Suprapubic skin (tissue), 4 donors: ENCODE results near the gene ENO4. TPM values are rescaled to one million over a fixed set of nuclear protein-coding genes. Genes with fewer than 3 reads are reported as not detected.

Experiments used
- DNase-seq, 2 donors: peaks; one replicate each; pipeline ENCODE4 v3.0.0-alpha.2; 2019; ENCODE audit warnings: low spot score in 2 of 2
- H3K27ac ChIP-seq: fragments of 200-600 bp; sonication (generic); one replicate; pipeline ENCODE4 v1.5.1; 2019
- H3K27me3 ChIP-seq: fragments of 200-600 bp; sonication (generic); one replicate; pipeline ENCODE4 v1.5.1; 2019
- H3K36me3 ChIP-seq: fragments of 200-600 bp; sonication (generic); one replicate; pipeline ENCODE4 v1.5.1; 2019
- H3K4me1 ChIP-seq: fragments of 200-600 bp; sonication (generic); one replicate; pipeline ENCODE4 v1.5.1; 2019
- H3K4me3 ChIP-seq: fragments of 200-600 bp; sonication (generic); one replicate; pipeline ENCODE4 v1.5.1; 2019; ENCODE audit warnings: mild to moderate bottlenecking
- H3K9me3 ChIP-seq: fragments of 200-600 bp; sonication (generic); one replicate; pipeline ENCODE4 v1.5.1; 2019
- CTCF ChIP-seq, 2 donors: fragments of 200-600 bp in 1 of 2; fragments of 450-650 bp in 1 of 2; sonication (generic) in 1 of 2; IDR thresholded peaks; one replicate each; pipeline ENCODE4 v1.5.1; 2016 to 2019; ENCODE audit warnings: antibody characterized with exemption in 2 of 2, mild to moderate bottlenecking in 1 of 2, moderate library complexity in 1 of 2
- EP300 ChIP-seq: sonication (generic); formaldehyde crosslinking; IDR thresholded peaks from one replicate; pipeline ENCODE4 v1.6.1; 2017; ENCODE audit warnings: antibody characterized with exemption
- POLR2A ChIP-seq, 2 donors: fragments of 450-650 bp; IDR thresholded peaks; one replicate each; pipeline ENCODE4 v1.6.1; 2017; ENCODE audit warnings: antibody characterized with exemption in 2 of 2, mild to moderate bottlenecking in 2 of 2, moderate library complexity in 2 of 2
- POLR2AphosphoS5 ChIP-seq, 3 donors: sonication (generic); formaldehyde crosslinking; IDR thresholded peaks; one replicate each; pipeline ENCODE4 v1.6.1; 2017; ENCODE audit warnings: antibody characterized with exemption in 3 of 3
- WGBS: methylation state at CpG from one replicate; pipeline ENCODE4 v1.1.5; 2018; 5-methylcytosine and 5-hydroxymethylcytosine counted together
- total RNA-seq, 4 donors: library from RNA; depleted of rRNA; stranded (reverse); fragments of >200 nt; gene quantifications; one replicate each; pipeline ENCODE4 v1.1.0, GENCODE V29; 2016

Gene ENO4
- total RNA-seq, 4 donors from 2014 or later = 0.56 TPM; not detected in 3

GRCh38 chr10:116909307-116909706 is 60.0 kb downstream of the ENO4 start:
- TF ChIP-seq EP300 = no peak
- TF ChIP-seq POLR2AphosphoS5 (IDR thresholded peaks at IDR 0.05) = no peak
- no peak for TF ChIP-seq CTCF (IDR thresholded peaks at IDR 0.05)
- TF ChIP-seq POLR2A (IDR thresholded peaks at IDR 0.05) = no peak
- H3K9me3 ChIP-seq = no peaks in the 10 kb centered on the region
- no peaks in the 10 kb centered on the region for H3K27me3 ChIP-seq
- H3K27ac ChIP-seq = no peak overlapping the region
- no peaks in the 10 kb centered on the region for H3K4me1 ChIP-seq
- H3K4me3 ChIP-seq = no peak overlapping the region
- WGBS = 84% methylated on average over 1 of the region's 1 CpG
- peaks cover 30% of the 10 kb centered on the region for H3K36me3 ChIP-seq
- no peak for DNase-seq

- Histone ChIP-seq H3K4me1 (no peaks in the 10 kb centered on the region), H3K9me3 (no peaks in the 10 kb centered on the region), H3K36me3 (peaks cover 37% of the 10 kb centered on the region), H3K27ac (no peak overlapping the region), H3K4me3 (no peak overlapping the region), H3K27me3 (no peaks in the 10 kb centered on the region)
- WGBS = 79% methylated on average over 3 of the region's 3 CpGs
- no peak for DNase-seq
- TF ChIP-seq CTCF (IDR thresholded peaks at IDR 0.05) (no peak), POLR2AphosphoS5 (IDR thresholded peaks at IDR 0.05) (no peak), EP300 (no peak), POLR2A (IDR thresholded peaks at IDR 0.05) (no peak)
Measured at GRCh38 chr10:116910910-116911309, 61.6 kb downstream of the ENO4 start.

- WGBS = 82% methylated on average over 1 of the region's 1 CpG
- no peak for TF ChIP-seq EP300
- no peak for TF ChIP-seq POLR2AphosphoS5 (IDR thresholded peaks at IDR 0.05)
- TF ChIP-seq POLR2A (IDR thresholded peaks at IDR 0.05) = no peak
- TF ChIP-seq CTCF (IDR thresholded peaks at IDR 0.05) = no peak
- Histone ChIP-seq H3K27me3 (no peaks in the 10 kb centered on the region), H3K36me3 (peaks cover 30% of the 10 kb centered on the region), H3K27ac (no peak overlapping the region), H3K4me1 (no peaks in the 10 kb centered on the region), H3K4me3 (no peak overlapping the region), H3K9me3 (no peaks in the 10 kb centered on the region)
- DNase-seq = no peak
Measured at GRCh38 chr10:116912162-116912561, 62.9 kb downstream of the ENO4 start.

- WGBS = 82% methylated on average over 1 of the region's 1 CpG
- no peaks in the 10 kb centered on the region for H3K9me3 ChIP-seq
- H3K27me3 ChIP-seq = no peaks in the 10 kb centered on the region
- H3K27ac ChIP-seq = no peak overlapping the region
- no peak for DNase-seq
- H3K4me1 ChIP-seq = no peaks in the 10 kb centered on the region
- peaks cover 30% of the 10 kb centered on the region for H3K36me3 ChIP-seq
- TF ChIP-seq EP300 (no peak), POLR2AphosphoS5 (IDR thresholded peaks at IDR 0.05) (no peak), POLR2A (IDR thresholded peaks at IDR 0.05) (no peak), CTCF (IDR thresholded peaks at IDR 0.05) (no peak)
- no peak overlapping the region for H3K4me3 ChIP-seq
Measured at GRCh38 chr10:116913695-116914094, 64.4 kb downstream of the ENO4 start.

GRCh38 chr10:116915340-116915739 is 66.0 kb downstream of the ENO4 start:
- H3K27me3 ChIP-seq = no peaks in the 10 kb centered on the region
- H3K36me3 ChIP-seq = peaks cover 36% of the 10 kb centered on the region
- 60% methylated on average over 2 of the region's 2 CpGs for WGBS
- no peak for DNase-seq
- H3K4me3 ChIP-seq = no peak overlapping the region
- no peaks in the 10 kb centered on the region for H3K4me1 ChIP-seq
- no peak overlapping the region for H3K27ac ChIP-seq
- H3K9me3 ChIP-seq = no peaks in the 10 kb centered on the region
- TF ChIP-seq EP300 = no peak
- no peak for TF ChIP-seq POLR2AphosphoS5 (IDR thresholded peaks at IDR 0.05)
- no peak for TF ChIP-seq POLR2A (IDR thresholded peaks at IDR 0.05)
- TF ChIP-seq CTCF (IDR thresholded peaks at IDR 0.05) = no peak
